ENCODE data around the gene CRACR2B. TPM values are rescaled to one million over a fixed set of nuclear protein-coding genes. Genes with fewer than 3 reads are reported as not detected.
A peak's percentile ranks its signal among the peaks of the same experiment; 100 is the strongest.

Gene CRACR2B
- total RNA-seq, 3 donors from 2014 or later (not counting 1 experiment from before 2014, with no cell fraction given): 3.4 to 10.1 (median 3.8) TPM

DNA sequence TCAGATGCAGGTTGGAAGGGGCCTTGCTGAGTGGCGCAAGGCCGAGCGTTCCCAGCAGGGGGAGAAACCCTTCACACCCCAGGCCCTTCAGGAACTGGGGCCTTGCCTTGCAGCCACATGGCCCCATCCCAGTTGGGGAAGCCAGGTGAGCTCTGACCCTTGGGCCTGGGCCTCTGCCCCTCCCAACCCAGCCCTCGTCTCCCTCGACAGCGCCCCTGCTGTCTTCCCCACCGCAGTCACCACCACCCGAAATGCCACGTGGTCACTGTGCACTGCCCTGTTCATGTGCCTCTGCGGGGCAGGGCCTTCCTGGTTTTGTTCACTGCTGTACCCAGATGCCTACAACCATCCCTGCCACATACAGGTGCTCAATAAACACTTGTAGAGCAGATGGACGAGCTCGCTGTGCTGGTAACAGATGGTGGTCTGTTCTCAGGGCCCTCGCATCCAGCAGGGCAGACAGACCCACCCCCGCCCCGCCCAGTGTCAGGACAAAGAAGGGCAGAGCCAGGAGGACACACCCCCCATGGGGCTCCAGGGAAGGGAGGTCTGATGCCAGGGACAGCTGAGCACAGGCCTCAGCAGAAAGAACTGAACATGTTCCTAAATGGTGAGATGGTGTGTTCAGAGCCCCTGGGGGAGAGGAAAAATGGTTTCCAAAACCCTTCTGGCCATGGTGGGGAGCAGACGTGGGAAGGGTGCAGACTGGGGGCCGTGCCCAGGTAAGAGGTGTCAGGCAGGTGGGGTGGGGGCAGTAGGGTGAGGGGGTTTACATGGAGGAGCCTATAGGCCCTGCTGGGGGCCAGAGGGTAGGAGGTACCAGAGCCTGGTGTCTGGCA is 10.9 kb downstream of the CRACR2B start:
- H3K4me1 ChIP-seq (ENCODE audit: control insufficient read depth, insufficient read depth, low read length): peaks cover 82% of the 10 kb centered on the region
- Mint-ChIP-seq H3K4me1 (peaks cover 7 to 32% of the 10 kb centered on the region in 2 donors), H3K36me3 (no peaks in the 10 kb centered on the region), H3K27ac (peak overlapping the region in 1 of 2 donors; percentile 66), H3K4me3 (peak overlapping the region; percentile 40), H3K9me3 (no peaks in the 10 kb centered on the region), H3K27me3 (ENCODE audit: low read depth in 2 of 2) (no peaks in the 10 kb centered on the region)
- no peaks in the 10 kb centered on the region for H3K9me3 ChIP-seq (ENCODE audit: control insufficient read depth, insufficient read depth, low read length)
- DNase-seq (no peak), ATAC-seq (no peak)
- H3K4me3 ChIP-seq (ENCODE audit: low read length): no peak overlapping the region
- no peak overlapping the region for H3K27ac ChIP-seq (ENCODE audit: low read length)
- H3K36me3 ChIP-seq (ENCODE audit: control insufficient read depth, insufficient read depth, low read length): peaks cover 23% of the 10 kb centered on the region
- TF ChIP-seq, protein P1, sequence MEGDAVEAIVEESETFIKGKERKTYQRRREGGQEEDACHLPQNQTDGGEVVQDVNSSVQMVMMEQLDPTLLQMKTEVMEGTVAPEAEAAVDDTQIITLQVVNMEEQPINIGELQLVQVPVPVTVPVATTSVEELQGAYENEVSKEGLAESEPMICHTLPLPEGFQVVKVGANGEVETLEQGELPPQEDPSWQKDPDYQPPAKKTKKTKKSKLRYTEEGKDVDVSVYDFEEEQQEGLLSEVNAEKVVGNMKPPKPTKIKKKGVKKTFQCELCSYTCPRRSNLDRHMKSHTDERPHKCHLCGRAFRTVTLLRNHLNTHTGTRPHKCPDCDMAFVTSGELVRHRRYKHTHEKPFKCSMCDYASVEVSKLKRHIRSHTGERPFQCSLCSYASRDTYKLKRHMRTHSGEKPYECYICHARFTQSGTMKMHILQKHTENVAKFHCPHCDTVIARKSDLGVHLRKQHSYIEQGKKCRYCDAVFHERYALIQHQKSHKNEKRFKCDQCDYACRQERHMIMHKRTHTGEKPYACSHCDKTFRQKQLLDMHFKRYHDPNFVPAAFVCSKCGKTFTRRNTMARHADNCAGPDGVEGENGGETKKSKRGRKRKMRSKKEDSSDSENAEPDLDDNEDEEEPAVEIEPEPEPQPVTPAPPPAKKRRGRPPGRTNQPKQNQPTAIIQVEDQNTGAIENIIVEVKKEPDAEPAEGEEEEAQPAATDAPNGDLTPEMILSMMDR (IDR thresholded peaks at IDR 0.05): no peak
- intact Hi-C loops (cut with micrococcal nuclease): no loop called here
- no peaks in the 10 kb centered on the region for H3K27me3 ChIP-seq (ENCODE audit: control insufficient read depth, insufficient read depth, low read length)
- WGBS (ENCODE audit: insufficient coverage): 77% methylated on average over 17 of the region's 17 CpGs

DNA sequence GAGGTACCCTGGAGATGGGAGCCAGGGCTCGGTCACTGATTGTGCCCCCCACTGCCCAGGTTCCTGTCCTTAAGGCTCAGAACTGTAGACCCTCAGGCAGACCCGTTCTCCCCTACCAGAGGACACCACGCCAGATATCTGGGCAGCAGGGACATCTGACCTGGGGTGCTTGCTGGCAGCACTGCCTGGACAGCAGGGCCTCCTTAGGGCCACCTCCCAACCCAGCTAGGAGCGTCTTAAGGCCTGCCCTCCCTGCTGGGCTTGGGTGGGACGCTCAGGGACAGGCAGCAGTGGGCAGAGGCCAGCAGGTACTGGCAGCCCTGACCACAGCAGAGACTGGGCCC is 11.5 kb downstream of the CRACR2B start:
- 93% methylated on average over 5 of the region's 5 CpGs for WGBS (ENCODE audit: insufficient coverage)
- H3K27me3 ChIP-seq (ENCODE audit: control insufficient read depth, insufficient read depth, low read length): no peaks in the 10 kb centered on the region
- no peaks in the 10 kb centered on the region for H3K9me3 ChIP-seq (ENCODE audit: control insufficient read depth, insufficient read depth, low read length)
- TF ChIP-seq, protein P1 (IDR thresholded peaks at IDR 0.05): no peak
- H3K4me3 Mint-ChIP-seq: no peak overlapping the region
- no peak overlapping the region for H3K27ac ChIP-seq (ENCODE audit: low read length)
- no peaks in the 10 kb centered on the region for H3K27me3 Mint-ChIP-seq (ENCODE audit: low read depth in 2 of 2)
- no peaks in the 10 kb centered on the region for H3K36me3 Mint-ChIP-seq
- intact Hi-C loops (cut with micrococcal nuclease): no loop called here
- DNase-seq (no peak), ATAC-seq (no peak)
- peaks cover 7 to 36% of the 10 kb centered on the region in 2 donors for H3K4me1 Mint-ChIP-seq
- H3K27ac Mint-ChIP-seq: no peak overlapping the region
- no peak overlapping the region for H3K4me3 ChIP-seq (ENCODE audit: low read length)
- no peaks in the 10 kb centered on the region for H3K9me3 Mint-ChIP-seq
- H3K4me1 ChIP-seq (ENCODE audit: control insufficient read depth, insufficient read depth, low read length): peaks cover 82% of the 10 kb centered on the region
- H3K36me3 ChIP-seq (ENCODE audit: control insufficient read depth, insufficient read depth, low read length): peaks cover 23% of the 10 kb centered on the region

DNA sequence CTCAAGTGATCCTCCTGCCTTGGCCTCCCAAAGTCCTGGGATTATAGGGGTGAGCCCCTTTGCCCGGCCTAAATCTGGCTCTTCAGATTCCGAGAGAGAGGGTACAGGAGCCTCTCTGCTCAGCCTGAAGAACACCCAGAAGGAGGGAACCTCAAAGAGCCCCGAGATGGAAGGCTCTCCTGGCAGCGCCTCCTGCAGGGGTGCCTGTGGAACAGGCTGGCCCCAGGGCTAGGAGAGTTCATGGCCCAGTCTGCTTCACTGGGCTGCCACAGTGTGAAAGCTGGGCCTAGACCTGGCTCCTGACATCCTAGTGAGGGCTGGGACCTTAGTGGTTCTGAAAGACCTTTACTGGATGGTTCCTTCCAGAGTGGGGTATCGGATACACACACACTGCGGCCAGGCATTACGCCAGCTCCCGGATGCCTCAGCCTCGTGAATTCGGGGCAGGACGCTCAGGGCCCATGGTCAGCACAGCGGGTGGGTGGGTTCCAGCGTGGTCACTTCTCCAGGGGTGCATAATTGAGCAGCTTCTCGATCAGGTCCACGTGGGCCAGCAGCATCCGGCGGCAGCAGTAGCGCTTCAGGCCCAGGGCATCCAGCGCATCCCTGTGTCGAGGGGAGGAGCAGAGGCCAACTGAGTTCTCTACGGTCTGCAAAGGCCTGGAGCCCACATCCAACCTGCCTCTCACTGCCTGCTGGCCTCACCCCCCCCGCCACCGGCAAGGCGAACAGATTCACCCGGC is 12.3 kb downstream of the CRACR2B start:
- H3K36me3 Mint-ChIP-seq: no peaks in the 10 kb centered on the region
- Histone ChIP-seq H3K36me3 (ENCODE audit: control insufficient read depth, insufficient read depth, low read length) (peaks cover 23% of the 10 kb centered on the region), H3K4me3 (ENCODE audit: low read length) (no peak overlapping the region), H3K27ac (ENCODE audit: low read length) (no peak overlapping the region), H3K9me3 (ENCODE audit: control insufficient read depth, insufficient read depth, low read length) (no peaks in the 10 kb centered on the region), H3K4me1 (ENCODE audit: control insufficient read depth, insufficient read depth, low read length) (peaks cover 82% of the 10 kb centered on the region), H3K27me3 (ENCODE audit: control insufficient read depth, insufficient read depth, low read length) (no peaks in the 10 kb centered on the region)
- TF ChIP-seq, protein P1 (IDR thresholded peaks at IDR 0.05): no peak
- intact Hi-C loops (cut with micrococcal nuclease): loop anchor here (10.0 kb wide), 1 partner anchor 75 kb away; the partner anchor contains the start of gene CHID1
- H3K4me3 Mint-ChIP-seq: peak overlapping the region; percentile 86
- ATAC-seq (no peak), DNase-seq (no peak)
- H3K9me3 Mint-ChIP-seq: no peaks in the 10 kb centered on the region
- no peaks in the 10 kb centered on the region for H3K27me3 Mint-ChIP-seq (ENCODE audit: low read depth in 2 of 2)
- no peak overlapping the region for H3K27ac Mint-ChIP-seq
- peaks cover 7 to 40% of the 10 kb centered on the region in 2 donors for H3K4me1 Mint-ChIP-seq
- 92% methylated on average over 25 of the region's 25 CpGs for WGBS (ENCODE audit: insufficient coverage)
